ENCODE measurements around the gene ARHGAP24. TPM values are rescaled to one million over a fixed set of nuclear protein-coding genes. Genes with fewer than 3 reads are reported as not detected.
"Not testable (repeated sequence)": the region's sequence is repeated elsewhere in the genome, so short reads cannot be mapped to it uniquely, and the experiment has no call there.

The ARHGAP24 gene
- polyA plus RNA-seq, 1 of the 3 experiments (the other 2 are of a cell fraction) = 1.4 TPM

- Histone ChIP-seq H3K9me3 (no peaks in the 10 kb centered on the region), H3F3A (replicated peaks; ENCODE audit: insufficient read depth) (peaks cover 19% of the 10 kb centered on the region), H3K36me3 (replicated peaks in 1 of 2; ENCODE audit: control insufficient read depth in 1 of 2, insufficient read depth in 2 of 2, low read length in 1 of 2) (no peaks in the 10 kb centered on the region), H3K79me2 (ENCODE audit: insufficient read depth) (no peaks in the 10 kb centered on the region), H3K4me3 (ENCODE audit: low read depth in 2 of 2, low read length in 1 of 2) (no peak overlapping the region), H2AFZ (ENCODE audit: low read depth) (no peak overlapping the region), H3K27me3 (ENCODE audit: insufficient read depth) (no peaks in the 10 kb centered on the region), H4K20me1 (ENCODE audit: insufficient read depth) (no peaks in the 10 kb centered on the region), H3K9me2 (no peaks in the 10 kb centered on the region), H3K4me1 (ENCODE audit: control insufficient read depth in 1 of 2, insufficient read depth in 2 of 2, low read depth in 1 of 2, low read length in 1 of 2) (peaks cover 0 to 18% of the 10 kb centered on the region in 2 experiments; a peak in 1 of 4 replicates), H3K4me2 (no peak overlapping the region), H3K27ac (ENCODE audit: low read depth in 2 of 2, low read length in 1 of 2) (no peak overlapping the region), H3K9ac (no peak overlapping the region)
- DNase-seq = no peak
- POLR2A ChIA-PET = no interaction called here
- TF ChIP-seq RCOR1 (IDR thresholded peaks at IDR 0.05; ENCODE audit: low read length) (no peak), JUND (IDR thresholded peaks at IDR 0.05) (no peak)
- WGBS (ENCODE audit: low lambda C conversion rate) = 91% methylated on average over 3 of the region's 3 CpGs
- CTCF ChIA-PET = no interaction called here
These were observed 25.3 kb downstream of the ARHGAP24 start for GRCh38 chr4:85500110-85500867.

DNA sequence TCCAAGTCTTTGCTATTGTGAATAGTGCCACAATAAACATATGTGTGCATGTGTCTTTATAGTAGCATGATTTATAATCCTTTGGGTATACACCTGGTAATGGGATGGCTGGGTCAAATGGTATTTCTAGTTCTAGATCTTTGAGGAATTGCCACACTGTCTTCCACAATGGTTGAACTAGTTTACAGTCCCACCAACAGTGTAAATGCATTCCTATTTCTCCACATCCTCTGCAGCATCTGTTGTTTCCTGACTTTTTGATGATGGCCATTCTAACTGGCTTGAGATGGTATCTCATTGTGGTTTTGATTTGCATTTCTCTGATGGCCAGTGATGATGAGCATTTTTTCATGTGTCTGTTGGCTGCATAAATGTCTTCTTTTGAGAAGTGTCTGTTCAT, 26.2 kb downstream of the ARHGAP24 start:
- H3K9ac ChIP-seq; DNase-seq; H3K36me3 ChIP-seq (replicated peaks in 1 of 2; ENCODE audit: control insufficient read depth in 1 of 2, insufficient read depth in 2 of 2, low read length in 1 of 2); H4K20me1 ChIP-seq (ENCODE audit: insufficient read depth); H3K9me3 ChIP-seq; H3K27ac ChIP-seq (ENCODE audit: low read depth in 2 of 2, low read length in 1 of 2); H3K4me3 ChIP-seq (ENCODE audit: low read depth in 2 of 2, low read length in 1 of 2); H3K79me2 ChIP-seq (ENCODE audit: insufficient read depth); POLR2A ChIA-PET; H2AFZ ChIP-seq (ENCODE audit: low read depth); H3K4me2 ChIP-seq; CTCF ChIA-PET; H3K9me2 ChIP-seq; H3K27me3 ChIP-seq (ENCODE audit: insufficient read depth): not testable (repeated sequence)
- peaks cover 0 to 18% of the 10 kb centered on the region in 2 experiments; a peak in 1 of 4 replicates for H3K4me1 ChIP-seq (ENCODE audit: control insufficient read depth in 1 of 2, insufficient read depth in 2 of 2, low read depth in 1 of 2, low read length in 1 of 2)
- H3F3A ChIP-seq (replicated peaks; ENCODE audit: insufficient read depth) = peaks cover 12% of the 10 kb centered on the region

DNA sequence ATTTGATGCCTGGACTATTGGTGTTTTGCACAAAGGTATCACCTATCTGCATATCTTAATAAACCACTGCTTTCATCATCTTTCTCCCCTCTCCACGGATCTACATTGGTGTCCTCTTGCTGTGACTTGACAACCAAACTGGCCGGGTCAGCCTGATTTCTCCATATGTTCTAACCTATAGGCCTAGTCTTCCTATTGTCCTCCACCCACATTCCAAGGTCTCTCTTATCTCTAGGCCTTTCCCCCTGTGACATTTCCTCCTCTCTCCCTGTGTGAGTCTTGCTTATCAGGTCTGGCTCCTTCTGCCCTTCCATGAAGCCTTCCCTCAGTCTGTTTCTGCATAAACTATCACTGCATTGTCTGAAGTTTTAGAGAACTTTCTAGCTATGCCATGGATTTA, 33.7 kb downstream of the ARHGAP24 start:
- no peaks in the 10 kb centered on the region for H3K36me3 ChIP-seq (replicated peaks in 1 of 2; ENCODE audit: control insufficient read depth in 1 of 2, insufficient read depth in 2 of 2, low read length in 1 of 2)
- no peaks in the 10 kb centered on the region for H3F3A ChIP-seq (replicated peaks; ENCODE audit: insufficient read depth)
- ChIA-PET CTCF (no interaction called here), POLR2A (no interaction called here)
- TF ChIP-seq YY1 (IDR thresholded peaks at IDR 0.05; ENCODE audit: low read depth) (no peak), TEAD4 (IDR thresholded peaks at IDR 0.05; ENCODE audit: borderline replicate concordance, insufficient read depth) (no peak), EP300 (IDR thresholded peaks at IDR 0.05; ENCODE audit: borderline replicate concordance in 1 of 2, low read depth in 1 of 2, low read length in 1 of 2) (no peak), SIN3A (IDR thresholded peaks at IDR 0.05; ENCODE audit: borderline replicate concordance, low read depth, low read length) (no peak), SMC3 (IDR thresholded peaks at IDR 0.05; ENCODE audit: low read depth, low read length) (no peak), TAF1 (IDR thresholded peaks at IDR 0.05; ENCODE audit: borderline replicate concordance, low read depth, low read length) (no peak), FOXM1 (IDR thresholded peaks at IDR 0.05; ENCODE audit: low read depth) (no peak), EZH2phosphoT487 (IDR thresholded peaks at IDR 0.05; ENCODE audit: borderline replicate concordance, low read depth) (no peak)
- TF ChIP-seq, protein P1, sequence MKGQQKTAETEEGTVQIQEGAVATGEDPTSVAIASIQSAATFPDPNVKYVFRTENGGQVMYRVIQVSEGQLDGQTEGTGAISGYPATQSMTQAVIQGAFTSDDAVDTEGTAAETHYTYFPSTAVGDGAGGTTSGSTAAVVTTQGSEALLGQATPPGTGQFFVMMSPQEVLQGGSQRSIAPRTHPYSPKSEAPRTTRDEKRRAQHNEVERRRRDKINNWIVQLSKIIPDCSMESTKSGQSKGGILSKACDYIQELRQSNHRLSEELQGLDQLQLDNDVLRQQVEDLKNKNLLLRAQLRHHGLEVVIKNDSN (IDR thresholded peaks at IDR 0.05; ENCODE audit: borderline replicate concordance, low read depth) = no peak
- no peaks in the 10 kb centered on the region for H4K20me1 ChIP-seq (ENCODE audit: insufficient read depth)
- H3K4me1 ChIP-seq (ENCODE audit: control insufficient read depth in 1 of 2, insufficient read depth in 2 of 2, low read depth in 1 of 2, low read length in 1 of 2) = 0 out of 4 replicates have a peak, but pooled peaks cover 0 to 5% of the 10 kb centered on the region in 2 experiments
- no peak overlapping the region for H2AFZ ChIP-seq (ENCODE audit: low read depth)
- H3K4me3 ChIP-seq (ENCODE audit: low read depth in 2 of 2, low read length in 1 of 2) = no peak overlapping the region
- no peaks in the 10 kb centered on the region for H3K79me2 ChIP-seq (ENCODE audit: insufficient read depth)
- H3K4me2 ChIP-seq = no peak overlapping the region
- H3K27me3 ChIP-seq (ENCODE audit: insufficient read depth) = no peaks in the 10 kb centered on the region
- no peak overlapping the region for H3K27ac ChIP-seq (ENCODE audit: low read depth in 2 of 2, low read length in 1 of 2)
- H3K9me2 ChIP-seq = no peaks in the 10 kb centered on the region
- no peak overlapping the region for H3K9ac ChIP-seq
- whole genome bisulfite sequencing (ENCODE audit: low lambda C conversion rate) = 64% methylated on average over 2 of the region's 2 CpGs
- H3K9me3 ChIP-seq = no peaks in the 10 kb centered on the region
- no peak for DNase-seq

All from SK-N-SH (cell line).